Skeletal muscle tissue (tissue), 4 donors: ENCODE results near the gene BIRC6. TPM values are rescaled to one million over a fixed set of nuclear protein-coding genes. Genes with fewer than 3 reads are reported as not detected.

Experiments used
- H3K27ac ChIP-seq: one replicate; pipeline ENCODE4 v1.7.0; 2013; ENCODE audit warnings: mild to moderate bottlenecking, low read depth, low read length, inconsistent platforms
- H3K27me3 ChIP-seq, 3 donors: one replicate each; pipeline ENCODE4 v1.7.0; 2013; ENCODE audit warnings: low read length in 3 of 3; ENCODE audit not compliant: control insufficient read depth in 3 of 3, insufficient read depth in 3 of 3
- H3K36me3 ChIP-seq, 3 donors: one replicate each; pipeline ENCODE4 v1.7.0; 2013; ENCODE audit warnings: low read length in 3 of 3; ENCODE audit not compliant: control insufficient read depth in 3 of 3, insufficient read depth in 3 of 3
- H3K4me1 ChIP-seq, 3 donors: one replicate each; pipeline ENCODE4 v1.7.0; 2013; ENCODE audit warnings: low read length in 3 of 3, mild to moderate bottlenecking in 3 of 3; ENCODE audit not compliant: control insufficient read depth in 3 of 3, insufficient read depth in 3 of 3
- H3K4me3 ChIP-seq, 3 donors: one replicate each; pipeline ENCODE4 v1.7.0; 2013; ENCODE audit warnings: low read length in 3 of 3
- H3K9ac ChIP-seq, 3 donors: one replicate each; pipeline ENCODE4 v1.7.0; 2013; ENCODE audit warnings: low read length in 3 of 3, mild to moderate bottlenecking in 3 of 3, moderate library complexity in 2 of 3, low read depth in 1 of 3
- H3K9me3 ChIP-seq, 3 donors: one replicate each; pipeline ENCODE4 v1.7.0; 2013; ENCODE audit warnings: low read length in 3 of 3; ENCODE audit not compliant: control insufficient read depth in 3 of 3
- total RNA-seq: library from RNA; depleted of rRNA; stranded (reverse); fragments of >200 nt; gene quantifications from one replicate; pipeline ENCODE4 v1.2.3, GENCODE V29; 2014
- donor health status: Osteomylitis.

Gene BIRC6
- total RNA-seq, 1 donor from 2014 or later = 216 TPM

GRCh38 chr2:32372519-32373182, 15.8 kb downstream of the BIRC6 start:
- Histone ChIP-seq H3K36me3 (no peaks in the 10 kb centered on the region), H3K4me1 (peaks cover 2 to 10% (median 3%) of the 10 kb centered on the region in 3 donors), H3K9ac (no peak overlapping the region), H3K27ac (no peak overlapping the region), H3K27me3 (no peaks in the 10 kb centered on the region), H3K4me3 (no peak overlapping the region), H3K9me3 (no peaks in the 10 kb centered on the region)

GRCh38 chr2:32375228-32375892, 18.5 kb downstream of the BIRC6 start:
- Histone ChIP-seq H3K9me3 (no peaks in the 10 kb centered on the region), H3K4me1 (peaks cover 7 to 8% (median 8%) of the 10 kb centered on the region in 3 donors), H3K9ac (no peak overlapping the region), H3K27ac (no peak overlapping the region), H3K27me3 (no peaks in the 10 kb centered on the region), H3K4me3 (no peak overlapping the region), H3K36me3 (peaks cover 0 to 4% (median 0%) of the 10 kb centered on the region in 3 donors)

- no peak overlapping the region for H3K9ac ChIP-seq
- H3K4me1 ChIP-seq = peaks cover 7 to 8% (median 8%) of the 10 kb centered on the region in 3 donors
- H3K9me3 ChIP-seq = no peaks in the 10 kb centered on the region
- H3K27ac ChIP-seq = no peak overlapping the region
- H3K4me3 ChIP-seq = no peak overlapping the region
- H3K27me3 ChIP-seq = no peaks in the 10 kb centered on the region
- H3K36me3 ChIP-seq = peaks cover 0 to 6% (median 0%) of the 10 kb centered on the region in 3 donors
Measured at GRCh38 chr2:32376756-32377155, 19.9 kb downstream of the BIRC6 start.

- Histone ChIP-seq H3K27ac (peak overlapping the region; percentile 79), H3K9me3 (no peaks in the 10 kb centered on the region), H3K4me1 (peaks cover 7 to 8% (median 8%) of the 10 kb centered on the region in 3 donors), H3K27me3 (no peaks in the 10 kb centered on the region), H3K36me3 (peaks cover 0 to 8% (median 0%) of the 10 kb centered on the region in 3 donors), H3K4me3 (no peak overlapping the region), H3K9ac (peak overlapping the region in 1 of 3 donors; percentile 8)
Measured at GRCh38 chr2:32377928-32378327, 21.1 kb downstream of the BIRC6 start.

GRCh38 chr2:32379352-32379751, 22.5 kb downstream of the BIRC6 start:
- H3K36me3 ChIP-seq = peaks cover 0 to 9% (median 0%) of the 10 kb centered on the region in 3 donors
- peak overlapping the region in 1 of 3 donors; percentile 51 for H3K9ac ChIP-seq
- no peaks in the 10 kb centered on the region for H3K9me3 ChIP-seq
- H3K4me1 ChIP-seq = peaks cover 7 to 9% (median 8%) of the 10 kb centered on the region in 3 donors
- no peak overlapping the region for H3K27ac ChIP-seq
- no peak overlapping the region for H3K4me3 ChIP-seq
- no peaks in the 10 kb centered on the region for H3K27me3 ChIP-seq

- no peak overlapping the region for H3K27ac ChIP-seq
- H3K4me3 ChIP-seq = no peak overlapping the region
- H3K36me3 ChIP-seq = peaks cover 0 to 15% (median 3%) of the 10 kb centered on the region in 3 donors
- no peaks in the 10 kb centered on the region for H3K9me3 ChIP-seq
- no peaks in the 10 kb centered on the region for H3K27me3 ChIP-seq
- no peak overlapping the region for H3K9ac ChIP-seq
- H3K4me1 ChIP-seq = peaks cover 0 to 11% (median 3%) of the 10 kb centered on the region in 3 donors
Measured at GRCh38 chr2:32383858-32384257, 27.0 kb downstream of the BIRC6 start.

GRCh38 chr2:32384529-32384928, 27.7 kb downstream of the BIRC6 start:
- no peak overlapping the region for H3K27ac ChIP-seq
- no peak overlapping the region for H3K9ac ChIP-seq
- H3K4me3 ChIP-seq = no peak overlapping the region
- no peaks in the 10 kb centered on the region for H3K9me3 ChIP-seq
- H3K36me3 ChIP-seq = peaks cover 0 to 13% (median 3%) of the 10 kb centered on the region in 3 donors
- no peaks in the 10 kb centered on the region for H3K27me3 ChIP-seq
- peaks cover 0 to 11% (median 3%) of the 10 kb centered on the region in 3 donors for H3K4me1 ChIP-seq

GRCh38 chr2:32386739-32387138, 29.9 kb downstream of the BIRC6 start:
- Histone ChIP-seq H3K4me3 (no peak overlapping the region), H3K4me1 (peaks cover 0 to 11% (median 3%) of the 10 kb centered on the region in 3 donors), H3K27ac (no peak overlapping the region), H3K36me3 (peaks cover 0 to 12% (median 5%) of the 10 kb centered on the region in 3 donors), H3K9me3 (no peaks in the 10 kb centered on the region), H3K9ac (no peak overlapping the region), H3K27me3 (no peaks in the 10 kb centered on the region)

- Histone ChIP-seq H3K9ac (no peak overlapping the region), H3K4me3 (no peak overlapping the region), H3K4me1 (peaks cover 0 to 3% (median 2%) of the 10 kb centered on the region in 3 donors), H3K27me3 (no peaks in the 10 kb centered on the region), H3K9me3 (no peaks in the 10 kb centered on the region), H3K27ac (no peak overlapping the region), H3K36me3 (peaks cover 12 to 31% (median 28%) of the 10 kb centered on the region in 3 donors)
Measured at GRCh38 chr2:32399221-32399620, 42.4 kb downstream of the BIRC6 start.

- Histone ChIP-seq H3K4me1 (peaks cover 0 to 3% (median 2%) of the 10 kb centered on the region in 3 donors), H3K27me3 (no peaks in the 10 kb centered on the region), H3K9ac (no peak overlapping the region), H3K36me3 (peaks cover 4 to 17% (median 13%) of the 10 kb centered on the region in 3 donors), H3K27ac (no peak overlapping the region), H3K4me3 (no peak overlapping the region), H3K9me3 (no peaks in the 10 kb centered on the region)
Measured at GRCh38 chr2:32402091-32402490, 45.3 kb downstream of the BIRC6 start.
